GM12878 (cell line): Measurements from ENCODE around the gene ARID1A. TPM values are rescaled to one million over a fixed set of nuclear protein-coding genes. Genes with fewer than 3 reads are reported as not detected.

Experiments
- ATAC-seq: fragments of 200-7000 bp; cut with Tn5 transposase; 3 replicates; pipeline ENCODE4 v1.9.1; 2020; ENCODE audit warnings: mild to moderate bottlenecking, moderate library complexity
- BruUV-seq: library from RNA; stranded (reverse); fragments of 400-500 nt; replicated peaks from 2 replicates; lab custom pipeline; 2021; lab: Mats Ljungman, UMichigan
- CTCF ChIA-PET: fragments of 300-600 bp; sonication (Branson Sonifier 250); formaldehyde crosslinking; extraction: SDS; loops from one replicate; lab custom pipeline; 2021; ENCODE audit warnings: inconsistent platforms; lab: Yijun Ruan, JAX
- POLR2A ChIA-PET: fragments of 350-600 bp; formaldehyde crosslinking; extraction: SDS; loops from one replicate; lab custom pipeline; 2021; ENCODE audit warnings: inconsistent platforms; lab: Charles Lee
- RAD21 ChIA-PET: fragments of 300-600 bp; sonication (Branson Sonifier 250); formaldehyde crosslinking; loops from one replicate; lab custom pipeline; 2023; ENCODE audit warnings: antibody characterized with exemption; ENCODE audit not compliant: unreplicated experiment; lab: Charles Lee
- SMC1A ChIA-PET: fragments of 300-600 bp; sonication (Branson Sonifier 250); formaldehyde crosslinking; loops from one replicate; lab custom pipeline; 2023; ENCODE audit not compliant: unreplicated experiment, uncharacterized antibody; lab: Charles Lee
- DNase-seq: peaks from one replicate; pipeline ENCODE4 v3.0.0-alpha.2; 2011; ENCODE audit warnings: low read depth, low spot score
- FAIRE-seq: peaks from 3 replicates; lab custom pipeline; 2011; peaks lifted over from hg19 to GRCh38; lab: Jason Lieb, UNC
- H2AFZ ChIP-seq: 2 replicates; pipeline ENCODE4 v1.6.0; 2011; ENCODE audit warnings: low read depth, low read length, control low read depth; ENCODE audit not compliant: control insufficient read depth
- H3K27ac ChIP-seq: 2 replicates; pipeline ENCODE4 v1.5.1; 2011; ENCODE audit warnings: control low read depth; ENCODE audit not compliant: control insufficient read depth, insufficient read depth
- H3K27me3 ChIP-seq, 2 experiments: replicated peaks in 1 of 2; 2 replicates each; pipeline versions ENCODE4 v1.6.0 to v1.6.1; 2011; ENCODE audit warnings: low read length in 1 of 2; ENCODE audit not compliant: control insufficient read depth in 2 of 2, insufficient read depth in 2 of 2
- H3K36me3 ChIP-seq, 2 experiments: 2 replicates each; pipeline ENCODE4 v1.5.1; 2011; ENCODE audit warnings: low read length in 1 of 2; ENCODE audit not compliant: control insufficient read depth in 2 of 2, insufficient read depth in 2 of 2
- H3K4me1 ChIP-seq: 2 replicates; pipeline ENCODE4 v1.6.1; 2011; ENCODE audit warnings: mild to moderate bottlenecking, low read length, moderate library complexity, mixed read lengths; ENCODE audit not compliant: control insufficient read depth, insufficient read depth
- H3K4me2 ChIP-seq: 2 replicates; pipeline ENCODE4 v1.6.0; 2011; ENCODE audit warnings: control low read depth; ENCODE audit not compliant: control insufficient read depth, insufficient read depth
- H3K4me3 ChIP-seq: fragments of 200-600 bp; sonication (generic); 2 replicates; pipeline ENCODE4 v1.5.1; 2016
- H3K79me2 ChIP-seq: 2 replicates; pipeline ENCODE4 v1.6.0; 2011; ENCODE audit warnings: low read length; ENCODE audit not compliant: control insufficient read depth, insufficient read depth
- H3K9ac ChIP-seq: 2 replicates; pipeline ENCODE4 v1.8.0; 2011; ENCODE audit warnings: low read length, control low read depth, mixed read lengths; ENCODE audit not compliant: control insufficient read depth, insufficient read depth
- H3K9me3 ChIP-seq: replicated peaks from 3 replicates; pipeline ENCODE4 v1.5.1; 2011; ENCODE audit warnings: mild to moderate bottlenecking, low read length; ENCODE audit not compliant: control insufficient read depth, insufficient read depth
- H4K20me1 ChIP-seq: 2 replicates; pipeline ENCODE4 v1.6.0; 2011; ENCODE audit not compliant: control insufficient read depth, insufficient read depth
- BCL11A ChIP-seq: IDR thresholded peaks from 2 replicates; pipeline ENCODE4 v1.6.1; 2011; ENCODE audit warnings: low read depth, low read length
- HCFC1 ChIP-seq: fragments of 150-350 bp; IDR thresholded peaks from 2 replicates; pipeline ENCODE4 v1.6.1; 2014; ENCODE audit warnings: low read length
- JUND ChIP-seq: IDR thresholded peaks from 2 replicates; pipeline ENCODE4 v1.6.1; 2012; ENCODE audit warnings: low read depth, mild to moderate bottlenecking, low read length, improper control_type of control experiment, moderate library complexity
- MYC ChIP-seq: IDR thresholded peaks from 2 replicates; pipeline ENCODE4 v1.6.1; 2011; ENCODE audit warnings: mild to moderate bottlenecking, low read length, moderate library complexity, inconsistent platforms; ENCODE audit not compliant: insufficient read depth, insufficient replicate concordance, insufficient read length, severe bottlenecking
- NRF1 ChIP-seq: conservative IDR thresholded peaks from 2 replicates; pipeline ENCODE4 v1.6.1; 2011; ENCODE audit warnings: mild to moderate bottlenecking, low read depth, low read length, improper control_type of control experiment
- RAD21 ChIP-seq: IDR thresholded peaks from 2 replicates; pipeline ENCODE4 v1.6.1; 2011; ENCODE audit warnings: mild to moderate bottlenecking, low read depth, low read length, moderate library complexity; ENCODE audit not compliant: insufficient read depth
- SIX5 ChIP-seq: IDR thresholded peaks from 2 replicates; pipeline ENCODE4 v1.6.1; 2011; ENCODE audit warnings: mild to moderate bottlenecking, low read depth, low read length, moderate library complexity; ENCODE audit not compliant: severe bottlenecking
- TCF12 ChIP-seq: IDR thresholded peaks from 2 replicates; pipeline ENCODE4 v1.6.1; 2011; ENCODE audit warnings: low read depth, mild to moderate bottlenecking, low read length
- WRNIP1 ChIP-seq: IDR thresholded peaks from 2 replicates; pipeline ENCODE4 v1.6.1; 2011; ENCODE audit warnings: low read depth, low read length, improper control_type of control experiment, borderline replicate concordance
- ZNF687 ChIP-seq: fragments of 450-650 bp; IDR thresholded peaks from 2 replicates; pipeline ENCODE4 v1.6.1; 2017; ENCODE audit warnings: mild to moderate bottlenecking, moderate library complexity
- in situ Hi-C: fragments of 300-500 bp; cut with MboI; formaldehyde crosslinking; loops from 9 replicates; pipeline ENCODE4 v1.14.3; 2018; ENCODE audit warnings: mixed read lengths
- intact Hi-C: fragments of 100-400 bp; cut with micrococcal nuclease; formaldehyde crosslinking; loops from one replicate; pipeline ENCODE4 v1.14.2; 2022; ENCODE audit not compliant: unreplicated experiment
- polyA plus RNA-seq, 11 experiments: library from polyadenylated mRNA; depleted of rRNA in 4 of 11; unstranded in 6 of 11; stranded (reverse) in 5 of 11; fragments of >200 nt; fragmentation: Nextera tagmentation in 4 of 11; fragmentation: Illumina TruSeq in 1 of 11; extraction: Ambion mirVana in 4 of 11; extraction: Trizol in 1 of 11; gene quantifications; 1 replicate in 1 of 11; 2 replicates in 10 of 11; pipeline versions ENCODE4 v1.2.1 to v1.2.3, GENCODE V29; 2011 to 2016; ENCODE audit warnings: inconsistent platforms in 2 of 11, missing spikeins in 2 of 11, low read depth in 1 of 11
- total RNA-seq, 4 experiments: library from RNA; depleted of rRNA in 3 of 4; stranded (reverse); fragments of >200 nt in 3 of 4; fragmentation: Illumina TruSeq in 1 of 4; extraction: Trizol in 1 of 4; gene quantifications; 2 replicates each; pipeline versions ENCODE4 v1.2.1 to v1.2.3, GENCODE V29; 2013 to 2021
- TF ChIP-seq, protein P1 (sequence below): IDR thresholded peaks from 2 replicates; pipeline ENCODE4 v1.6.1; 2011; ENCODE audit warnings: mild to moderate bottlenecking, low read depth, low read length, moderate library complexity; ENCODE audit not compliant: insufficient replicate concordance

The ARID1A gene
- total and polyA plus RNA-seq, 10 of the 15 experiments (the other 5 are each of a cell fraction or from before 2014, with no cell fraction given) = 10.0 to 98.0 (median 23.5) TPM

DNA sequence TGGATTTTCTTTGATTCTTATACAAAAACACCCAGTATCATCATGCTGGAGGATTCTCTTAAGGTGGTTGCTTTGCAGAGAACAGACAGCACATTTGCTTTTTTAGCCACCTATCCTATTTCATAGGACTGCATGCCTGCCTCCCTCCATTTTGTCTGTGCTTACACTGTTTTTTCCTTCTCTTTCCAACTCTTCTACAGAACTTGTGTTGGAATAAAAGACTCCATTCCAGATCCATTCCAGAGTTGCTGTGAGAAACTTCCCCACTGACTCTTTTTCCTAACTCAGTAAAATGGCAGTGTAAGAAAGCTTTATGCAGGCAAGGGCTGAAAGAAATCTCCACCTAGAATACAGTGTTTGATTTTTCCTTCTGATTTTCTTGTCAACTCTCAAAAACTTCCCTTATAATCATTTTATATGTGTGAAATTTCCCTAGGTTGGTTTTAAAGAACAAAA, 5.2 kb upstream of the ARID1A start:
- RAD21 ChIA-PET = interaction anchor here (2.1 to 5.2 kb wide), 4 partner anchors 11 to 99 kb away, joined by 12 to 59 read pairs (median 26); partner anchors contain the start of gene PIGV
- ATAC-seq = no peak
- CTCF ChIA-PET = interaction anchor here (1.3 to 5.3 kb wide), 7 partner anchors 8 to 100 kb away, joined by 3 to 67 read pairs (median 14); partner anchors contain the start of gene PIGV
- H3K79me2 ChIP-seq = peaks cover 20% of the 10 kb centered on the region
- BruUV-seq = no TSS peak
- intact Hi-C loops = loop anchor here (5.0 kb wide), 1 partner anchor 148 kb away; no protein-coding TSS in a partner anchor
- in situ Hi-C loops = no loop called here
- SMC1A ChIA-PET = interaction anchor here (0.9 to 7.5 kb wide), 7 partner anchors 9 to 95 kb away, joined by 3 to 79 read pairs (median 37); no protein-coding TSS in a partner anchor
- H3K27me3 ChIP-seq = no peaks in the 10 kb centered on the region
- no peak overlapping the region for H2AFZ ChIP-seq
- TF ChIP-seq BCL11A (no peak), RAD21 (no peak), TCF12 (no peak), ZNF687 (no peak), MYC (no peak), NRF1 (no peak), JUND (no peak), WRNIP1 (no peak), SIX5 (no peak), HCFC1 (no peak)
- TF ChIP-seq, protein P1, sequence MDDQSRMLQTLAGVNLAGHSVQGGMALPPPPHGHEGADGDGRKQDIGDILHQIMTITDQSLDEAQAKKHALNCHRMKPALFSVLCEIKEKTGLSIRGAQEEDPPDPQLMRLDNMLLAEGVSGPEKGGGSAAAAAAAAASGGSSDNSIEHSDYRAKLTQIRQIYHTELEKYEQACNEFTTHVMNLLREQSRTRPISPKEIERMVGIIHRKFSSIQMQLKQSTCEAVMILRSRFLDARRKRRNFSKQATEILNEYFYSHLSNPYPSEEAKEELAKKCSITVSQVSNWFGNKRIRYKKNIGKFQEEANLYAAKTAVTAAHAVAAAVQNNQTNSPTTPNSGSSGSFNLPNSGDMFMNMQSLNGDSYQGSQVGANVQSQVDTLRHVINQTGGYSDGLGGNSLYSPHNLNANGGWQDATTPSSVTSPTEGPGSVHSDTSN = no peak
- no peak for DNase-seq
- H3K36me3 ChIP-seq = no peaks in the 10 kb centered on the region
- no peak overlapping the region for H3K27ac ChIP-seq
- H4K20me1 ChIP-seq = no peaks in the 10 kb centered on the region
- no peak overlapping the region for H3K4me3 ChIP-seq
- H3K4me2 ChIP-seq = no peak overlapping the region
- no peak overlapping the region for H3K9ac ChIP-seq
- H3K4me1 ChIP-seq = peaks cover 13% of the 10 kb centered on the region
- no peaks in the 10 kb centered on the region for H3K9me3 ChIP-seq
- POLR2A ChIA-PET = interaction anchor here (1.0 to 4.7 kb wide), 7 partner anchors 9 to 97 kb away, joined by 4 to 83 read pairs (median 24); partner anchors contain the start of gene PIGV
- no peak for FAIRE-seq
